Fibroblast of lung (primary cell): Measurements from ENCODE around the gene MS4A18. TPM values are rescaled to one million over a fixed set of nuclear protein-coding genes. Genes with fewer than 3 reads are reported as not detected.

Source experiments
- DNase-seq, 2 donors: peaks; one replicate each; pipeline versions ENCODE4 v3.0.0 to v3.0.0-alpha.2; 2010; ENCODE audit warnings: low read depth in 2 of 2
- H2AFZ ChIP-seq: 2 replicates; pipeline ENCODE4 v1.5.1; 2012; ENCODE audit warnings: low read length, control low read depth, inconsistent platforms
- H3K27ac ChIP-seq: 2 replicates; pipeline ENCODE4 v1.5.1; 2011; ENCODE audit warnings: low read length, control low read depth; ENCODE audit not compliant: insufficient read depth
- H3K27me3 ChIP-seq: 2 replicates; pipeline ENCODE4 v1.5.1; 2011; ENCODE audit warnings: mild to moderate bottlenecking, low read length; ENCODE audit not compliant: control insufficient read depth, insufficient read depth
- H3K36me3 ChIP-seq: 2 replicates; pipeline ENCODE4 v1.5.1; 2011; ENCODE audit warnings: low read length; ENCODE audit not compliant: control insufficient read depth, insufficient read depth
- H3K4me1 ChIP-seq: 2 replicates; pipeline ENCODE4 v1.5.1; 2011; ENCODE audit warnings: low read length; ENCODE audit not compliant: control insufficient read depth, insufficient read depth; ENCODE audit errors: extremely low read depth
- H3K4me2 ChIP-seq: 2 replicates; pipeline ENCODE4 v1.5.1; 2011; ENCODE audit warnings: low read length, control low read depth; ENCODE audit not compliant: insufficient read depth; ENCODE audit errors: extremely low read depth
- H3K4me3 ChIP-seq, 4 experiments: fragments of 200-600 bp in 1 of 4; sonication (generic) in 1 of 4; replicated peaks in 1 of 4; 2 replicates each; pipeline ENCODE4 v1.5.1; 2011 to 2016; ENCODE audit warnings: low read length in 4 of 4, low read depth in 3 of 4, mild to moderate bottlenecking in 3 of 4, control low read depth in 2 of 4, inconsistent platforms in 1 of 4, mixed read lengths in 1 of 4; ENCODE audit not compliant: insufficient read depth in 1 of 4; ENCODE audit errors: control extremely low read depth in 1 of 4
- H3K79me2 ChIP-seq: 2 replicates; pipeline ENCODE4 v1.5.1; 2012; ENCODE audit warnings: mild to moderate bottlenecking, low read length, inconsistent platforms; ENCODE audit not compliant: control insufficient read depth, insufficient read depth
- H3K9ac ChIP-seq: 2 replicates; pipeline ENCODE4 v1.5.1; 2011; ENCODE audit warnings: mild to moderate bottlenecking, low read length, control low read depth; ENCODE audit not compliant: insufficient read depth
- H3K9me3 ChIP-seq: 2 replicates; pipeline ENCODE4 v1.5.1; 2012; ENCODE audit warnings: low read depth, low read length; ENCODE audit not compliant: control insufficient read depth, insufficient read depth
- H4K20me1 ChIP-seq: 2 replicates; pipeline ENCODE4 v1.5.1; 2011; ENCODE audit warnings: low read length; ENCODE audit not compliant: control insufficient read depth, insufficient read depth; ENCODE audit errors: extremely low read depth
- CTCF ChIP-seq, 2 donors: IDR thresholded peaks in 1 of 2; conservative IDR thresholded peaks in 1 of 2; 1 replicate in 1 of 2; 2 replicates in 1 of 2; pipeline ENCODE4 v1.5.1; 2011 to 2012; ENCODE audit warnings: low read length in 2 of 2, control low read depth in 1 of 2, inconsistent platforms in 1 of 2, low read depth in 1 of 2, mild to moderate bottlenecking in 1 of 2
- EZH2 ChIP-seq: IDR thresholded peaks from 2 replicates; pipeline ENCODE4 v1.5.1; 2012; ENCODE audit warnings: low read length, control low read depth, mild to moderate bottlenecking; ENCODE audit errors: missing control alignments
- polyA plus RNA-seq, 2 donors: library from polyadenylated mRNA; depleted of rRNA in 1 of 2; stranded (reverse) in 1 of 2; unstranded in 1 of 2; fragments of >200 nt; gene quantifications; 2 replicates each; pipeline ENCODE4 v1.2.1, GENCODE V29; 2011 to 2012; ENCODE audit warnings: missing spikeins in 1 of 2
- total RNA-seq: library from RNA; depleted of rRNA; stranded (reverse); fragments of >200 nt; gene quantifications from 2 replicates; pipeline ENCODE4 v1.2.1, GENCODE V29; 2014

MS4A18 gene
- total and polyA plus RNA-seq, 2 donors (not counting 1 experiment from before 2014, with no cell fraction given): not detected

- Histone ChIP-seq H4K20me1 (no peaks in the 10 kb centered on the region), H3K79me2 (no peaks in the 10 kb centered on the region), H3K9ac (no peak overlapping the region), H3K9me3 (no peaks in the 10 kb centered on the region), H3K27me3 (no peaks in the 10 kb centered on the region), H3K4me1 (no peaks in the 10 kb centered on the region), H3K27ac (no peak overlapping the region), H3K4me3 (no peak overlapping the region), H3K4me2 (no peak overlapping the region), H3K36me3 (no peaks in the 10 kb centered on the region), H2AFZ (no peak overlapping the region)
- TF ChIP-seq EZH2 (no peak), CTCF (conservative IDR thresholded peaks at IDR 0.05 in 1 of 2, IDR thresholded peaks at IDR 0.05 in 1 of 2; ENCODE audit: low read depth in 1 of 2, low read length in 2 of 2) (no peak)
- no peak for DNase-seq
Observed at GRCh38 chr11:60747359-60747873, 22.9 kb downstream of the MS4A18 start.

GRCh38 chr11:60748225-60748624, 23.7 kb downstream of the MS4A18 start:
- no peaks in the 10 kb centered on the region for H3K79me2 ChIP-seq
- H3K27me3 ChIP-seq: no peaks in the 10 kb centered on the region
- H3K36me3 ChIP-seq: no peaks in the 10 kb centered on the region
- TF ChIP-seq CTCF (conservative IDR thresholded peaks at IDR 0.05 in 1 of 2, IDR thresholded peaks at IDR 0.05 in 1 of 2; ENCODE audit: low read depth in 1 of 2, low read length in 2 of 2): no peak
- no peak for TF ChIP-seq EZH2
- no peak for DNase-seq
- H3K4me3 ChIP-seq: no peak overlapping the region
- no peak overlapping the region for H3K4me2 ChIP-seq
- no peak overlapping the region for H3K9ac ChIP-seq
- H2AFZ ChIP-seq: no peak overlapping the region
- no peaks in the 10 kb centered on the region for H3K9me3 ChIP-seq
- no peak overlapping the region for H3K27ac ChIP-seq
- no peaks in the 10 kb centered on the region for H4K20me1 ChIP-seq
- H3K4me1 ChIP-seq: no peaks in the 10 kb centered on the region

DNA sequence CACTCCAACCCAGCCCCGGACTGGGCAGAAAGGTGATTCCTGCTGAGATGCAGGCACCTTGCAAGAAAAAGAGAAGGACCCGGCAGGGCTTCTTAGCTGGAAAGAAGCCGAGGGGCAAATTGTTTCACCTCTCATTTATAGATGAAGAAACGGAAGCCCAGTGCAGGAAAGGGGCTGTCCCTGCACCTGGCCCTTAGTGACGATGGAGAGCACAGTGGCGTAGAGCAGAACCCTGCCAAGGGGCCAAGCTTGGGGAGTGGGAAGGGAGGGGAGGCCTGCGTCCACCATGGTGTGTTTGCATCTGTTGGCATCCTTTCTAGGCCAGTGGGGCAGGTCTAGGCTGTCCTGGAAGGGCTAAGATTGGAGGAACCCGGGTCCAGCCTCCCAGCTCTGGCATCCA, 24.3 kb downstream of the MS4A18 start:
- no peaks in the 10 kb centered on the region for H3K4me1 ChIP-seq
- TF ChIP-seq EZH2: no peak
- TF ChIP-seq CTCF (conservative IDR thresholded peaks at IDR 0.05 in 1 of 2, IDR thresholded peaks at IDR 0.05 in 1 of 2; ENCODE audit: low read depth in 1 of 2, low read length in 2 of 2): no peak
- no peak overlapping the region for H3K4me2 ChIP-seq
- H4K20me1 ChIP-seq: no peaks in the 10 kb centered on the region
- no peaks in the 10 kb centered on the region for H3K27me3 ChIP-seq
- no peaks in the 10 kb centered on the region for H3K36me3 ChIP-seq
- no peaks in the 10 kb centered on the region for H3K9me3 ChIP-seq
- no peak overlapping the region for H3K27ac ChIP-seq
- no peak overlapping the region for H3K4me3 ChIP-seq
- H3K79me2 ChIP-seq: no peaks in the 10 kb centered on the region
- DNase-seq: no peak
- H2AFZ ChIP-seq: no peak overlapping the region
- no peak overlapping the region for H3K9ac ChIP-seq
